VCaP (cell line): ENCODE data around the gene PCSK5.
"Not testable (repeated sequence)": the region's sequence is repeated elsewhere in the genome, so short reads cannot be mapped to it uniquely, and the experiment has no call there.

Source experiments
- H3K27ac ChIP-seq: fragments of 450-650 bp; 2 replicates; pipeline ENCODE4 v1.5.1; 2017
- CTCF ChIP-seq: fragments of 450-650 bp; conservative IDR thresholded peaks from 2 replicates; pipeline ENCODE4 v1.5.1; 2017; ENCODE audit warnings: mild to moderate bottlenecking, moderate library complexity

Gene PCSK5

GRCh38 chr9:76298521-76299144 is 408.2 kb downstream of the PCSK5 start:
- H3K27ac ChIP-seq, result no peak overlapping the region
- TF ChIP-seq CTCF, result peak; percentile 62

- H3K27ac ChIP-seq, result no peak overlapping the region
- TF ChIP-seq CTCF, result no peak
Measured at GRCh38 chr9:76302543-76302942, 412.1 kb downstream of the PCSK5 start.

GRCh38 chr9:76302947-76303550 is 412.6 kb downstream of the PCSK5 start:
- peak; percentile 74 for TF ChIP-seq CTCF
- H3K27ac ChIP-seq, result no peak overlapping the region

GRCh38 chr9:76307047-76307446 is 416.6 kb downstream of the PCSK5 start:
- peak; percentile 21; the same call in 1 of the 2 replicates for TF ChIP-seq CTCF
- not testable (repeated sequence) for H3K27ac ChIP-seq

- TF ChIP-seq CTCF, result no peak
- H3K27ac ChIP-seq, result no peak overlapping the region
Measured at GRCh38 chr9:76310577-76310976, 420.1 kb downstream of the PCSK5 start.

GRCh38 chr9:76310991-76311390 is 420.5 kb downstream of the PCSK5 start:
- no peak for TF ChIP-seq CTCF
- H3K27ac ChIP-seq, result no peak overlapping the region

GRCh38 chr9:76311537-76311936 is 421.1 kb downstream of the PCSK5 start:
- TF ChIP-seq CTCF, result no peak
- H3K27ac ChIP-seq, result no peak overlapping the region
